ENCODE data around the gene BTG4.

BTG4 gene

GRCh38 chr11:111450480-111451320, 61.5 kb downstream of the BTG4 start:
- Histone ChIP-seq H3K9me3 (ENCODE audit: severe bottlenecking) (no peaks in the 10 kb centered on the region), H3K36me3 (no peaks in the 10 kb centered on the region), H3K4me3 (ENCODE audit: low read depth, low read length) (no peak overlapping the region), H3K27ac (no peak overlapping the region), H3K27me3 (ENCODE audit: insufficient read depth, low read depth, severe bottlenecking) (no peaks in the 10 kb centered on the region)
- TF ChIP-seq CTCF (IDR thresholded peaks at IDR 0.05; ENCODE audit: low read depth, low read length), result no peak
- no peak for DNase-seq

- Histone ChIP-seq H3K27me3 (ENCODE audit: insufficient read depth, low read depth, severe bottlenecking) (no peaks in the 10 kb centered on the region), H3K4me3 (ENCODE audit: low read depth, low read length) (no peak overlapping the region), H3K9me3 (ENCODE audit: severe bottlenecking) (no peaks in the 10 kb centered on the region), H3K27ac (no peak overlapping the region), H3K36me3 (no peaks in the 10 kb centered on the region)
- DNase-seq, result no peak
- no peak for TF ChIP-seq CTCF (IDR thresholded peaks at IDR 0.05; ENCODE audit: low read depth, low read length)
Observed at GRCh38 chr11:111449696-111450479, 62.3 kb downstream of the BTG4 start.

GRCh38 chr11:111448831-111449557, 63.2 kb downstream of the BTG4 start:
- Histone ChIP-seq H3K9me3 (ENCODE audit: severe bottlenecking) (no peaks in the 10 kb centered on the region), H3K36me3 (no peaks in the 10 kb centered on the region), H3K27me3 (ENCODE audit: insufficient read depth, low read depth, severe bottlenecking) (no peaks in the 10 kb centered on the region), H3K4me3 (ENCODE audit: low read depth, low read length) (no peak overlapping the region), H3K27ac (no peak overlapping the region)
- no peak for DNase-seq
- TF ChIP-seq CTCF (IDR thresholded peaks at IDR 0.05; ENCODE audit: low read depth, low read length), result no peak

GRCh38 chr11:111448414-111448813, 63.8 kb downstream of the BTG4 start:
- no peak for TF ChIP-seq CTCF (IDR thresholded peaks at IDR 0.05; ENCODE audit: low read depth, low read length)
- no peak for DNase-seq
- no peaks in the 10 kb centered on the region for H3K36me3 ChIP-seq
- H3K27me3 ChIP-seq (ENCODE audit: insufficient read depth, low read depth, severe bottlenecking), result no peaks in the 10 kb centered on the region
- H3K4me3 ChIP-seq (ENCODE audit: low read depth, low read length), result no peak overlapping the region
- H3K27ac ChIP-seq, result no peak overlapping the region
- H3K9me3 ChIP-seq (ENCODE audit: severe bottlenecking), result no peaks in the 10 kb centered on the region

GRCh38 chr11:111447931-111448330, 64.3 kb downstream of the BTG4 start:
- Histone ChIP-seq H3K27ac (no peak overlapping the region), H3K4me3 (ENCODE audit: low read depth, low read length) (no peak overlapping the region), H3K36me3 (no peaks in the 10 kb centered on the region), H3K9me3 (ENCODE audit: severe bottlenecking) (no peaks in the 10 kb centered on the region), H3K27me3 (ENCODE audit: insufficient read depth, low read depth, severe bottlenecking) (no peaks in the 10 kb centered on the region)
- TF ChIP-seq CTCF (IDR thresholded peaks at IDR 0.05; ENCODE audit: low read depth, low read length), result no peak
- no peak for DNase-seq
